HG03442 (cell line): ENCODE results near the gene CEND1.

Source experiments
- ATAC-seq: cut with Tn5 transposase; IDR thresholded peaks from one replicate; pipeline ENCODE4 v1.9.1; 2021; ENCODE audit warnings: mild to moderate bottlenecking, moderate library complexity; ENCODE audit not compliant: unreplicated experiment

CEND1 gene

DNA sequence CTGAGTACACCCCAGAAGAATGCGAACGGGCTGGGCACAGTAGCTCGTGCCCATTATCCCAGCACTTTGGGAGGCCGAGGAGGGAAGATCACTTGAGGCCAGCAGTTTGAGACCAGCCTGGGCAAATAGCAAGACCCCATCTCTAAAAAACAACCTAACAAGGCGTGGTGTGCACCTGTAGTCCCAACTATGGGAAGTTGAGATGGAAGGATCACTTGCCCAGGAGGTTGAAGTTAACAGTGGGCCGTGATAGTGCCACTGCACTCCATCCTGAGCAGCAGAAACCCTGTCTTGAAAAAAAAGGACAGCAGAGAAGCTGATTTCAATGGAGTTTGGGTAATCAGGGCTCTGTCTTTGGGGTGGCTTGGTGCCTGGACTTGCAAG is 23.2 kb upstream of the CEND1 start:
- ATAC-seq, result no peak

DNA sequence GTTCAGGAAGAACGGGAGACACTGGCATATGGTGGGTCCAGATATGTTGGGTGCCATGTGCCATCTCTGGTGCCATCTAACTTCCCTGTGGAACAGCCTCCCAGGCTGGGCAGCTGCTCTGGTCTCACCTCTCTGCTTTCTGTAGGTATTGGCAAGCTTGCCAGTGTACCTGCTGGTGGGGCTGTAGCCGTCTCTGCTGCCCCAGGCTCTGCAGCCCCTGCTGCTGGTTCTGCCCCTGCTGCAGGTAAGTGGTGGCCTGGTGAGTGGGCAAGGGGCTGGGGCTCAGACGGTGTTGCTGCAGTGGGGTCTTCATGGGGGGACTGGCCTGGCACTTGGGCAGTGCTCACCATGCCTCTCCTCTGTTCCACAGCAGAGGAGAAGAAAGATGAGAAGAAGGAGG is 22.5 kb upstream of the CEND1 start:
- ATAC-seq, result no peak

DNA sequence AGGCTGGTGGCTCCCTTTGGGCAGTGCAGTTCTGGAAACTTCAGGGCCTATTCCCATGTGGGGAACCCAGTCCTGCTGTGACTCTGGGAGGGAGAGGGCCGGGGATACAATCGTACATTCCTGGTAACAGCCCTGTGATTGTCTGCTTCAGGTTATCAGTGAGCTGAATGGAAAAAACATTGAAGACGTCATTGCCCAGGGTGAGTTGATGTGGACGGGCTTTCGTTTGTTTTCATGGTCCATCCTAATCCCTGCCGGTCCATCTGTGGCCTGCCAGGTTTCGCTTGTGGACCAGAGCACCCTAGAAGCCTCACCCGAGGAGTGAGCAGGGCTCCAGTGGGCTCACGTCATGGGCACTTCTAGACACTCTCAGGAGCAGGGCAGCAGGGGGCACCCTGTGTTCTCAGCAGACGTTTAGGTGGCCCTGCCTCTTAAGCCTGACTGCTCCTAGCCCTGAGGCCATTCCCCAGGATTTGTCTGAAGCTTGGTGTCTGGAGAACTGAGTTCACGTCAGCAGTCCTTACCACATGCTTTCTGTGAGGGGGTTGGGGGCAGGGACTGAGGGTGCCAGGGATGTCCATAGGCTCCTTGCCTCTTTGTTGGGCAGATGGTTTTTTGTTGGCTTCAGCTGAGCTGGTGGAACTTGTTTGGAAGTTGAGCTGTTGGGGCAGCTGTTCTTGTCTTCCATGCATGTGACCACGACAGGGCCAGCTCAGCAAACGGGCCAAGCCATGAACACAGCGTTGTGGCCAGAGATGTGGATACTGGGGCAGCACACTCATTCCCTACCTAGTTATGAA is 21.8 kb upstream of the CEND1 start:
- ATAC-seq, result no peak

DNA sequence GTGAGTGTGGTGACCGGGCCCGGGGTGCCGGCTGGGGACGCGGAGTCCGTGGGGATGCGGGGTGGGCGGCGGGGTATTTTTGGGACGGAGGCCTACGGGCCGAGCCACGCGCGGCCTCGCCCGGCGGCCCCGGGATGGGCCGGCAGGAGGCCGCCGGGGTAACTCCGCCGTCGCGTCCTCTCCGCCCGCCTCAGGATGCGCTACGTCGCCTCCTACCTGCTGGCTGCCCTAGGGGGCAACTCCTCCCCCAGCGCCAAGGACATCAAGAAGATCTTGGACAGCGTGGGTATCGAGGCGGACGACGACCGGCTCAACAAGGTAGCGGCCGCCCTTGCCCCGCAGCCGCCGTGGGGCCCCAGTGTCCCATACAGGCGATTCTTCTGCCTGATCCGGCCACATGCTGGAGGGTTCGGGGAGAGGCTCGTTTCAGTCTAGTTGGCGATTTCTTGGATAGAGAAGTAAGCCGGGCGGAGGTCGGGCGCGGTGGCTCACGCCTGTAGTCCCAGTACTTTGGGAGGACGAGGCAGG is 20.2 kb upstream of the CEND1 start:
- peak; percentile 6 for ATAC-seq

DNA sequence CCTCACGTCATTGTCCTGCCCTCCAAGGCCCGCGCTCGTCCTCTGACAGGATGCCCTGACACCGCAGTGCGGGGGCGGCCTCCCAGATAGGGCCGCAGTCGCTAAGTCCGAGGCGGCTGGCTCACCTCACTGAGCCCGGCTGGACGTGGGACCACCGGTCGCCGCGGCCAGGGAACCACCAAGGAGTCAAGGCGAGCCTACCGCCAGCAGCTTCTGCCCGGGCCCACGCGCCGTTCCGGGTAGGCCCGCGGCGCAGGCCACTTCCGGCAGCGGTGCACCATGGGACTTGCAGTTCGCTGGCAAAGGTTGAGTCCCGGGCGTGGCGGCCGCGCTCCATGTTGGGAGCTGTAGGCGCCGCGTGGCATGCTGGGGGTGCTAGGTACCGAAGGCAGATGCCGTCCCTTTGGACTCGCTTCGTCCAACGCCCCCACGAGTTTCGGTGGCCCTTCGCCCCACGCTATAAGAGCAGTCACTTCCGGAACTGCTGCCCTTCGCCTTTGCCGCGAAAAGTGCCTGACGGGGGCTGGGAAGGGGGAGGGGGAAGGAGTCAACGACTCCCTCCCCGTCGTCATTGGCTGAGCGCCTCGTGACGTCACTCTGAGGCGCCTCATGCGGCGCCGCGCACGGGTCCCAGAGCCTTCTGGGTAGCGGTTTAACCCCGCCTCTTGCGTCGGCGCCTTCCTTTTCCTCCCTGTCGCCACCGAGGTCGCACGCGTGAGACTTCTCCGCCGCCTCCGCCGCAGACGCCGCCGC is 19.6 kb upstream of the CEND1 start, which contains the start of gene RPLP2:
TSS of gene RPLP2 (plus strand) at position 681 of the 753 bp plus-strand sequence. CDS start 268 bp downstream, outside the sequence.
- ATAC-seq, result peak; percentile 71

DNA sequence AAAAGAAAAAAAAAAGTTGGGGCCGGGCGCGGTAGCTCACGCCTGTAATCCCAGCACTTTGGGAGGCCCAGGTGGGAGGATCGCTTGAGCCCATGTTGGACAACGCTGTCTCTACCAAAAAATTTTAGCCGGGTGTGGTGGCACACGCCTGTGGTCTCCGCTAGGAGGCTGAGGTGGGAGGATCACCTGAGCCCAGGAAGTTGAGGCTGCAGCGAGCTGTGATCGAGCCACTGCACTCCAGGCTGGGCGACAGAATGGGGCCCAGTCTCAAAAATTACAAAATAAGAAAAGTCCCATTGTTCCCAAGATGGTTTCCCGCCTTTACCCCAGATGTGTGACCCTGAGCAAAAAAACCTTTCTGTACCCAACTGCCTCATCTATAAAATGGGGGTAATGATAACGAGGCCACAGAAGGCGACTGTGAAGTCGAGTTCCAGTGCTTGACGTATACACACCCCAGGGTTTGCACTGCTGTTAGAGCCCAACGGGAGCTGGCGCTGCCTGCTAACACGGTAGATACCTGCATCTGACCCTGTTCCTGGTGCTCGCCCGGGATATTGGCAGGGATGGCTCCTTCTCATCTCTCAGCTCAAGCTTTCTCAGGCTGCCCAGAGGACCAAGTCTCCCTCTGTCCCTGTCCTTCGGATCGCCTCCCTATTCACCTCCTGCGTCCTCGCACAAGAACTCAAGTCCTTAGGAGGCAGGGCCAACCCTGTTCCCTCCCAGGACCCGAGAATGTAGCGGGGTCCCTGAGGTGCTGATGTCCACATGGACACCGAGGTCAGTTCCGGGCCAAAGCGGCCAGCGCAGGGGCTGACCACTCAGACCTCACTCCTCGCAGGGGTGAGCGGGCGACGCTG is 18.8 kb upstream of the CEND1 start:
- no peak for ATAC-seq

DNA sequence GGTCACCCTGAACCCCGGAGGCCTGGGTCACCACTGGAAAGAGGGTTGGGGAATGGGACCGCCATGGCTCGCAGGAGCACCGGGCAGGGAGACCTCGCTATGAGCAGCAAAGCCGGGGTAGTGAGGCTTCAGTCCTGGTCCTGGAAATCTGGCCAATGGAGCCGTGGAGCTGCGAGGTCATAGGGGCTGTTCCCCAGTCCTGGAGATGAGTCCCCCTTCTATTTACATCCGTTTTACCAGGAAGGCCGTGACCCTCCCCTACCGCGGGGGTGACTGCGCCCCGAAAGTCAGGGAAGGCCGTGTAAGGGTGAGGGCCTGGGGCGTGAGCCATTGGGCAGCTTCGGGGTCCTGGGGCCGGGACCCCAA is 14.7 kb upstream of the CEND1 start:
- no peak for ATAC-seq

DNA sequence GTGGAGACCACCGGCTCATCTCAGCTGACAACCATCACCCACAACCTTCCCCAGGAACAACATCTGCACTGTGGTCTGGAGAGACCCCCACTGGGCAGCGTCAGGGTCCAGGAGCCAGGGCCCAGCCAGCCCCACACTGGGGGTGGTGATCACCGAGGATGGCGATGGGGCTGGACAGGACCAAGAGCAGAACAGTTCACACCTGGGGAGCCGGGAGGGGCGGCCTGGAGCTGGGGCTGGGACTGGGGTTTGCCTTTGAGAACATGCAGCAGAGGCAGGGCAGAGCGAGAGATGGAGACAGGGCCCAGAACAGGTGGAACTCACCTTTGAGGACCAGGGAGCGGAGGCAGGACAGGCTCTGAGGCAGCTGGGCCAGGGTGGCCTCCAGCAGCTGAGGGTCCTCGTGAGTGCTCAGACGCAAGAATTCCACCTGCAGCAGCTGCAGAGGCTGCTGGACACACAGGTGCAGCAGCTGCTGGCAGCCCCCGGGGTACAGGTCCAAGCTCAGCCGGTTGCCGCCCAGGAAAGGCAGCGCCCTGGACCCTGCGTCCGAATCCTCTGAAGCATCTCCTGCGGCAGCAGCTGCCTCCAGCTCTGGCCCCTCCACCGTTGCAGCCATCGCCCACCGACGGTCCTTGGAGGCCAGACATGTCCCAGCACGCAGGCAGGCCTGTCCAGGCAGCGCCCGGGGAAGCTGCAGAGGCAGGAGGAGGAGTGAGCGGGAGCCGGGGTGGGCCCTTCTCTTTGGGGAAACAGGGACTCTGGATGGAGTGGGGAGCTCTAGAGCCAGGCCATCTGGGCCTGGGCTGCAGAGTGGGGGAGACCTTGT is 14.1 kb upstream of the CEND1 start:
- no peak for ATAC-seq

DNA sequence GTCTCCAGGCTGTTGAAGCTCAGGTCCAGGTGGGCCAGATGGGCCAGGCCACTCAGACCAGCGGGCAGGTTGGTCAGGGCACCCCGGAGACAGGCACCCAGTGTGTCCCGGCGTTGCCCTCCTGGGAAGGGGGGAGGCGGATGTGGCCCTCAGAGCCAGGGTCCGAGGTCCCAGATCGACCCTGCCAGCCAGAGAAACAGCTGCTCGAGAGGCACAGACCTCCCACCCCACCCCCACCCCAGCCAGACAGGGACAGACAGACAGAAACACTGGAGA is 13.5 kb upstream of the CEND1 start:
- no peak for ATAC-seq

DNA sequence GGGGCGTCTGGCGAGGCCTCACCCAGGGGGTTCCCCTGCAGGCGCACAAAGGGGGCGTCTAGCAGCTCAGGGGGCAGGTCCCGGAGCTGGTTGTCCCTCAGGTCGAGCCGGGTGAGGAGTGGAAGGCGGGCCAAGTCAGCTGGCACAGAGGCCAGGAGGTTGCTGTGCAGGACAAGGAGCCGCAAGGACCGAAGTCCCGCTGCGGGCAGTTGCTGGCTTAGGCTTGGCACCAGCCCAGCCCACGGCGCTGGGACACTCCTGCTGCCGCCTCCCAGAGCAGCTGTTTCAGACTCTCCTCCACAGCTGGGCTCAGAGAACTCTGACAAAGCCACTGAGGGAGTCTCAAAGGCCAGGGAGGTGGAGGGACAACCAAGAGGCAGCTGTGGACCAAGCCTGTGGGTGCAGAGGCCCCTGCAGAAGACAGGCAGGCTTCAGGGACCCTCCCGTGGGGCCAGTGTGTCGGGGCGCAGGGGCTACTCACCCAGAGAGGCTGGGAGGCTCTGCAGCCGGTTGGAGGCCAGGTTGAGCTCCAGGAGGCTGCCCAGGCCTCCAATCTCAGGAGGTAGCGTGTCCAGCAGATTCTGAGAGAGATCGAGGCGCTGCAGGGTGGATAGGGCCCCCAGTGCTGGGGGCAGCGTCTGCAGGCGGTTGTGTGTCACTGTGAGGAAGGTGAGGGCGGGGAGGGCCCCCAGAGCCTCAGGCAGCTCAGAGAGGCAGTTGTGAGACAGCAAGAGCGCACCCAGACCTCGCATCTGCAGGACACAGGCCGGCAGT is 13.0 kb upstream of the CEND1 start:
- no peak for ATAC-seq

DNA sequence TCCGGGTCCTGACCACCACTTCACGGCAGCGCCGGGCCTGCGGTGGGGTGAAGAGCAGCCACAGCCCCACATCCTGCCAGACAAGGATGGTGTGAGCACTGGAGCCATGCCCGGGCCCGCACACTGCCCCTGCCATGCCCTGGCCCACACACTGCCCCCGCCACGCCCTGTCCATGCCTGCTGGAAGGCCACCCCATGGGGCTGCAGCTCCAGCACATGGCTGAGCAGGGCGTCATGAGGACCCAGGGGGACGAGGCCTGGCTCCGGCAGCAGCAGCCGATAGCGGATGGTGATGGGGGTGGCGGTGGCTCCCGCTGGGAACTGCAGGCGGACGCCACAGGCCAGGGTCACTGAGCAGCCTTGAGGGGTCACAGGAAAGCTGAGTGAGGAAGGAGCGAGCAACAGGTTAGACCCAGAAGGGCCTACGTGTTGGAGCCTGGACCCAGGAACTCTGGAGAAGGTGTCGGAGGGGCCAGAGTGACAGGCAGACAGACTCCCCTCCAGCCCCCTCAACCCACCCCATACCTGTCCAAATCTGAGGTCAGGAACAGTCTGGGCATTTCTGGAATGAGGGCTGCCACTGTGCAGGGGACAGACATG is 12.2 kb upstream of the CEND1 start:
- ATAC-seq, result no peak

DNA sequence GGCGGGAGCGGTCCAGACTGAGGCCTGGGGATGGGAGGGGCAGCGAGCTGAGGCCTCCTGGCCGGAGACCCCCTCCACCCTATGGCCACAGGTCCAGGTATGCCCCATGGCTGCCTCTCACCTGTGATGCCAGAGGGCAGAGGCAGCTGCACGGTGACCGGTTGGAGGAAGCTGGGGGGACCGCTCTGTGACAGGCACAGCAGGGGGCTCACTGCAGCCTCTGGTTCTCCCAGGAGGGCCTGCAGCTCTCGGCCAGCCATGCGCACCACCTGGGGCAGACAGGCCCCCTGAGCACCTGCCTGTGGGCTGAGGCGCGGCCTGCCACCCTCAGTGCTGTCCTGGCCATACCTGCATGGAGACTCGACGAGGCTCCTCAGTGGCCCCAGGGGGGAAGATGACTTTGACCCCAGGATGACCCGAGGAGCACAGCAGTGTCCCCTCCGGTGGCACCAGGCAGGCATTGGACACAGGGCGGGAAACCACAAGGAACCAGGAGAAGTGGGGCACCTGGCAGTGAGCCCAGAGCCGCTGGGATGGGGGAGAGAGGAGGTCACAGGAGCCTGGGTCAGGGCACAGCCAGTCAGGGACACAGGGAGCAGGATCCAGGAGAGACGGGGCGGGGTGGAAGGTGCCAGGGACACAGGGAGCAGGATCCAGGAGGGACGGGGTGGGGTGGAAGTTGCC is 11.3 kb upstream of the CEND1 start:
- ATAC-seq, result no peak

DNA sequence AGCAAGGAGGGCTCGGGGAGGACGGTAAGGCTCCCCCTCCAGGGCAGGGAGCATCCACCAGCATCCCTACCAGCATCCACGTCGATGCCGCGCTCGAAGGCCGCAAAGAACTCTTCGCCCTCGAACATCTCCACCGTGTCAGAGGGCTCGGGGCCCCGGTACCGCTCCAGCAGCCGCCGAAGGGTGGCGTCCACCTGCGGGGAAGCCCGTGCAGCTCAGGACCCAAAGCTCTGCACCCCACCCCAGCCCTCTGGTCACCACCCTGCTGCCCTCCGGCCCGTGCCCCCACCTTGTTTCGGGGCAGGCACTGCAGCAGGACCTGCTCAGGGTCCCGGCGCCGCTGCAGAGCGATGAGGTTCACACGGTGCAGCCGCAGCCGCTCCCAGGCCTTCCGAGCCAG is 10.6 kb upstream of the CEND1 start:
- ATAC-seq, result no peak

DNA sequence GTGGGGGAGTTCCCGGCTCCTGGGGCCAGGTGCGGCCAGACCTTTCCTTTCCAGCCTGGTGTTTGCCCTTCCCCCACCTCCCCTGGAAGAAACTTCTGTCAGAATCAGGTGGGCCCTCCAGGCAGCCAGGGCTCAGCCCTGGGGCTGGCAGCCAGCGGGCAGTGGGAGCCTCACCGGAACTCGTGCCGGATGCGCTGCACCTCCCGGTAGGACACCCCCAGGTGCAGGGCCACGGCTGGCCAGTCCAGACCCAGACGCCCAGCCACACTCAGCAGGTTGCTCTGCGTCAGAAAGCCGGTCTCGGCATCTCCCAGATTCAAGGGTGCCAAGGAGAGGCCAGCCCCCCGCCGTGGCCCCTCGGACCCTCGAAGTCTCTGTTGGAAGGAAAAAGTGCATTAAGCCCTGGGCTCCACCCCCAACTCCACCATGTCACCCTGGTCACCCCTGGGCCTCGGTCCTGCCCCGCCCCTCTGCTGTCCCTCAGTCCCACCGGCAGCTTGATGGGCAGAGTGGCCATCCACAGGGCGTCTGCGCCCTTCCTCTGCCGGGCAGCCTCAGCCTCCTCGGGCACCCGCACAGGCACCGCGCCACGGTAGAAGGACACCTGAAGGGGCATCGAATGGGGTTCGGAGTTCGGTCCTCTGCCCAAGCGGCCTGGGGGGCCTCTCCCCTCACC is 9.9 kb upstream of the CEND1 start:
- no peak for ATAC-seq

DNA sequence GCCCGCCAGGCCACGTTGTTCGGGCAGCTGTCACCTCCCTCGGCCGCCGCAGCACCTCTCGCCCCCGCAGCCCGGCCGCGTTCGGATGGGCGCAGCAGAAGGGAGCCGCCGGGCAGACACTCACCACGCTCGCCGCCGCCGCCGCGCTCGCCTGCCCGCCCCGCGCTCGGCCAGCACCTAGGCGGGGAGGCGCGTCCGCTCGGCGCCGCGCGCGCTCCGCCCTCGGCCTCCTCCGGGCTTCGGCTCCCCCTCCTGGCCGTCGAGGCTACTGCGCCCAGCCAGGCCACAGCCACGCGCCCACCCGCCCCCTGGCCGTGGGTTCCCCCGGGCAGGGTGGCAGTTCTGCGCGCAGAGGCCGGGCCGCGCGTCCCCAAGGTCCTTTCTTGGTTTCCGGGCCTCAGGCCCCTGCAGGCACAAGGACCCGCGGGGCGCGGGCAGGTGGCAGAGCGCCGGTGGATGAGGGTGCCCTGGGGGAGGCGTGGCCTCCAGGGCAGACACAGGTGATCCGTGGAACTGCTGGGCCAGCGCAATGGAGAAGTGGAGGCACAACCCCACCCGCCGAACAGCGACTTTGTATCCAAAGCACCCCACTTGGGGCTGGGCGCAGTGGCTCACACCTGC is 8.3 kb upstream of the CEND1 start, which contains the start of gene SLC25A22:
TSS of gene SLC25A22 (minus strand) at position 189 of the 621 bp plus-strand sequence. CDS start 3,275 bp downstream, outside the sequence.
- peak; percentile 51 for ATAC-seq

DNA sequence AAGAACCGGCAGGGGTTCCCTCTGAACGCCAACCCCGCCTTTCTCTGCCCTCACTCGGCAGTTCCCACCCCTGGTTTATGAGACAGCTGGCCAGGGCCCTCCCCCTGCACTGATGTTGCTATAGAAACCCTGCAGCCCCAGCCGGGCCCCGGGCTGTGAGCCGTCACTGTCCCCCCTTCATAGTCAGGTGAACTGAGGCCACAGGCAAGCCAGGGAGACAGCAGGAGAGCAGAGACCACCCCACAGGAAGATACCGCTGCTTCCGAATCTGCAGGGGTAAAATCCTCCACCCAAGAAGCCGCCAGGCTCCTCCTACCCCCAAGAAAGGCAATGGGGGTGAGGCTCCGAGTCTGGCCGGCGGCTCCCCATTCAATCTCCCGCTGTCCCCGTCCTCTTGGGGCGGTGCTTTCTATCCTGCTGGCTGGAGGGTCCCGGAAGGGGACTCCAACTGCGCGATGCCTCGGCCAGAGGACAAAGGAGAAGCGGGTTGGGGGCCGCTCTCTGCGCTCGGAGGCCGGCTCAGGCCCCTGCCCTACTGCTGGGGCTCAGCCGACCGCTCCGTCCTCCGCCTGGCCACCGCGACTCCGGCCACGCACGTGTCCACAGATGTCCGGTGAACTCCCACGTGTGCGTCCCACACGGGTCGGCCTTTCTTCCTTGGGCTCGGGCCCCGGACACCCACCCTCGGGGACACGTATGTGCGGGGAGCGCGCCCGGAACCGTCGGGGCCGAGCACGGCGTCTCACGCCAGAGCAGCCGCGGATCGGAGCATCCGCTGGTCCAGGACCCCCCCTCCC is 7.6 kb upstream of the CEND1 start:
- peak; percentile 34 for ATAC-seq
